HG02981 (cell line): ENCODE measurements around the gene PJVK.
"Not testable (repeated sequence)": the region's sequence is repeated elsewhere in the genome, so short reads cannot be mapped to it uniquely, and the experiment has no call there.

Experiments used
- ATAC-seq: cut with Tn5 transposase; IDR thresholded peaks from one replicate; pipeline ENCODE4 v1.9.1; 2021; ENCODE audit warnings: mild to moderate bottlenecking, moderate library complexity; ENCODE audit not compliant: unreplicated experiment

The PJVK gene

GRCh38 chr2:178428396-178428806, 22.8 kb upstream of the PJVK start:
- no peak for ATAC-seq

GRCh38 chr2:178429336-178429735, 21.8 kb upstream of the PJVK start:
- ATAC-seq = no peak

GRCh38 chr2:178436662-178437061, 14.5 kb upstream of the PJVK start:
- ATAC-seq = no peak

- no peak for ATAC-seq
Measured at GRCh38 chr2:178441426-178441825, 9.8 kb upstream of the PJVK start.

GRCh38 chr2:178448968-178449661, 2.1 kb upstream of the PJVK start:
- ATAC-seq = no peak

GRCh38 chr2:178449700-178450523, 1.3 kb upstream of the PJVK start:
- ATAC-seq = no peak

GRCh38 chr2:178450524-178450773, 729 bp upstream of the PJVK start:
- peak; percentile 52 for ATAC-seq

- ATAC-seq = no peak
Measured at GRCh38 chr2:178452334-178452733, 1.2 kb downstream of the PJVK start.

GRCh38 chr2:178452870-178453269, 1.7 kb downstream of the PJVK start:
- no peak for ATAC-seq

GRCh38 chr2:178455947-178456346, 4.8 kb downstream of the PJVK start:
- ATAC-seq = no peak

- ATAC-seq = no peak
Measured at GRCh38 chr2:178457390-178457886, 6.3 kb downstream of the PJVK start.

GRCh38 chr2:178469219-178469849, 18.2 kb downstream of the PJVK start:
- ATAC-seq = no peak

- not testable (repeated sequence) for ATAC-seq
Measured at GRCh38 chr2:178471313-178471712, 20.1 kb downstream of the PJVK start.

GRCh38 chr2:178473373-178473772, 22.2 kb downstream of the PJVK start:
- no peak for ATAC-seq

GRCh38 chr2:178473931-178474330, 22.8 kb downstream of the PJVK start:
- no peak for ATAC-seq

- no peak for ATAC-seq
Measured at GRCh38 chr2:178474560-178474959, 23.4 kb downstream of the PJVK start.

- no peak for ATAC-seq
Measured at GRCh38 chr2:178476477-178476876, 25.3 kb downstream of the PJVK start.

- no peak for ATAC-seq
Measured at GRCh38 chr2:178477443-178478129, 26.4 kb downstream of the PJVK start.

- peak; percentile 1 for ATAC-seq
Measured at GRCh38 chr2:178478130-178478438, 26.9 kb downstream of the PJVK start.

GRCh38 chr2:178478439-178479274, 27.5 kb downstream of the PJVK start, which contains the start of gene FKBP7:
TSS of gene FKBP7 (minus strand) at chr2:178478600. CDS start at chr2:178478499, 101 bp downstream.
- peak; percentile 50 for ATAC-seq

GRCh38 chr2:178479275-178479616, 28.1 kb downstream of the PJVK start:
- ATAC-seq = no peak
